CD4-positive, CD25-positive, alpha-beta regulatory T cell (primary cell): ENCODE results near the gene SERTAD4. TPM values are rescaled to one million over a fixed set of nuclear protein-coding genes. Genes with fewer than 3 reads are reported as not detected.

Experiments
- polyA plus RNA-seq, 4 donors: library from polyadenylated mRNA; unstranded; fragments of 300-500 nt; fragmentation: Illumina TruSeq; gene quantifications; one replicate each; pipeline ENCODE4 v1.2.3, GENCODE V29; 2021
- total RNA-seq: library from RNA; stranded (reverse); gene quantifications from one replicate; pipeline ENCODE4 v1.2.3, GENCODE V29; 2022

The SERTAD4 gene
- total and polyA plus RNA-seq, 5 donors from 2014 or later: not detected

Other genes with a start within 250 kb of the SERTAD4 start
- gene HHAT, start 96.1 kb downstream of the SERTAD4 start, total RNA-seq: 6.0 TPM
- gene HHAT, start 96.1 kb downstream of the SERTAD4 start, polyA plus RNA-seq: 1 to 10 TPM; 1.4 to 4.2 (median 2.0) TPM